Colonic mucosa (tissue), 4 donors: ENCODE measurements around the gene FLACC1. TPM values are rescaled to one million over a fixed set of nuclear protein-coding genes. Genes with fewer than 3 reads are reported as not detected.

ENCODE experiments used
- DNase-seq: peaks from one replicate; pipeline ENCODE4 v3.0.0-alpha.2; 2020
- H3K27ac ChIP-seq: fragments of 200-600 bp; one replicate; pipeline ENCODE4 v1.8.0; 2021
- H3K27me3 ChIP-seq: fragments of 200-600 bp; one replicate; pipeline ENCODE4 v1.8.0; 2021
- H3K36me3 ChIP-seq: fragments of 200-600 bp; one replicate; pipeline ENCODE4 v1.8.0; 2021
- H3K4me1 ChIP-seq: fragments of 200-600 bp; one replicate; pipeline ENCODE4 v1.8.0; 2021; ENCODE audit warnings: mild to moderate bottlenecking
- H3K4me3 ChIP-seq: fragments of 200-600 bp; one replicate; pipeline ENCODE4 v1.8.0; 2021
- H3K9ac ChIP-seq, 2 donors: one replicate each; pipeline ENCODE4 v1.7.0; 2013; ENCODE audit warnings: control low read depth in 2 of 2, low read depth in 2 of 2, low read length in 2 of 2
- H3K9me3 ChIP-seq: fragments of 200-600 bp; one replicate; pipeline ENCODE4 v1.8.0; 2021
- CTCF ChIP-seq: fragments of 200-600 bp; IDR thresholded peaks from one replicate; pipeline ENCODE4 v1.8.0; 2022; ENCODE audit warnings: antibody characterized with exemption, mild to moderate bottlenecking
- intact Hi-C: fragments of 100-400 bp; cut with DNase I; formaldehyde crosslinking; loops from one replicate; pipeline ENCODE4 v1.14.1; 2022
- total RNA-seq, 2 donors: library from RNA; stranded (reverse); fragmentation: NEBNext Ultra II Directional in 1 of 2; extraction: Animal tissue kit (Norgen Biotek cat#: 25700) in 1 of 2; gene quantifications; one replicate each; pipeline ENCODE4 v1.2.1, GENCODE V29; 2021
- donor health status: healthy.
- donor health status: DM: no; HTN: no; CAD: no.
- donor health status: DM: no; HTN: no; CAD: no.

The FLACC1 gene
- 1 to 10 TPM in 1 of 2 donors, under 1 TPM in 1; 0.32 to 2.1 TPM for total RNA-seq

- Histone ChIP-seq H3K9ac (no peak within 1 kb of the TSS), H3K27ac (no peak within 1 kb of the TSS), H3K36me3 (no peaks in the 10 kb centered on the region), H3K9me3 (no peaks in the 10 kb centered on the region), H3K27me3 (no peaks in the 10 kb centered on the region), H3K4me1 (no peaks in the 10 kb centered on the region), H3K4me3 (no peak within 1 kb of the TSS)
- TF ChIP-seq CTCF = no peak
- DNase-seq = no peak
- intact Hi-C loops = no loop called here
Observed at GRCh38 chr2:201357221-201357620, at the start of gene FLACC1. Gene FLACC1, minus strand, starts transcription at chr2:201357345. Its CDS starts 5,941 bp downstream, at chr2:201351404.

- H3K9me3 ChIP-seq = no peaks in the 10 kb centered on the region
- intact Hi-C loops = no loop called here
- no peaks in the 10 kb centered on the region for H3K27me3 ChIP-seq
- H3K4me3 ChIP-seq = no peak overlapping the region
- H3K4me1 ChIP-seq = peaks cover 4% of the 10 kb centered on the region
- H3K27ac ChIP-seq = no peak overlapping the region
- peak overlapping the region in 1 of 2 donors; percentile 12 for H3K9ac ChIP-seq
- DNase-seq = no peak
- no peak for TF ChIP-seq CTCF
- H3K36me3 ChIP-seq = no peaks in the 10 kb centered on the region
Observed at GRCh38 chr2:201406077-201406662, 49.0 kb upstream of the FLACC1 start.

- H3K27me3 ChIP-seq = no peaks in the 10 kb centered on the region
- H3K9ac ChIP-seq = no peak overlapping the region
- no peak for DNase-seq
- no peaks in the 10 kb centered on the region for H3K36me3 ChIP-seq
- intact Hi-C loops = no loop called here
- peaks cover 4% of the 10 kb centered on the region for H3K4me1 ChIP-seq
- TF ChIP-seq CTCF = no peak
- H3K27ac ChIP-seq = no peak overlapping the region
- H3K9me3 ChIP-seq = no peaks in the 10 kb centered on the region
- no peak overlapping the region for H3K4me3 ChIP-seq
Observed at GRCh38 chr2:201404699-201405280, 47.6 kb upstream of the FLACC1 start.

- no peak overlapping the region for H3K27ac ChIP-seq
- peaks cover 4% of the 10 kb centered on the region for H3K4me1 ChIP-seq
- intact Hi-C loops = no loop called here
- no peak for DNase-seq
- no peak overlapping the region for H3K9ac ChIP-seq
- H3K4me3 ChIP-seq = no peak overlapping the region
- no peaks in the 10 kb centered on the region for H3K9me3 ChIP-seq
- H3K27me3 ChIP-seq = no peaks in the 10 kb centered on the region
- H3K36me3 ChIP-seq = no peaks in the 10 kb centered on the region
- TF ChIP-seq CTCF = no peak
Observed at GRCh38 chr2:201403880-201404279, 46.7 kb upstream of the FLACC1 start.

GRCh38 chr2:201402651-201403562 is 45.8 kb upstream of the FLACC1 start:
- Histone ChIP-seq H3K9me3 (no peaks in the 10 kb centered on the region), H3K4me1 (peaks cover 4% of the 10 kb centered on the region), H3K4me3 (no peak overlapping the region), H3K27me3 (no peaks in the 10 kb centered on the region), H3K9ac (no peak overlapping the region), H3K27ac (no peak overlapping the region), H3K36me3 (no peaks in the 10 kb centered on the region)
- no peak for DNase-seq
- no peak for TF ChIP-seq CTCF
- intact Hi-C loops = no loop called here
